Activated T-helper 2 cell treated with anti-CD3 and anti-CD28 coated beads, Interferon-gamma antibody, Interleukin-2, Interleukin-4, amounts not matched to agents 10 μg/mL and 5 μg/mL and 100 μg/mL, durations not matched to agents 14 hours and 24 hours and 36 hours (primary cell): Measurements from ENCODE around the gene NODAL. TPM values are rescaled to one million over a fixed set of nuclear protein-coding genes. Genes with fewer than 3 reads are reported as not detected.

Experiments
- total RNA-seq: library from RNA; stranded (reverse); gene quantifications from 2 replicates; pipeline ENCODE4 v1.2.3, GENCODE V29; 2022

NODAL gene
- total RNA-seq, 1 donor from 2014 or later: not detected

Other genes with a start within 250 kb of the NODAL start
- 405 and 419 TPM in 2 replicates for gene PPA1, start 208.3 kb downstream of the NODAL start, total RNA-seq
- gene NPFFR1, start 157.7 kb downstream of the NODAL start, total RNA-seq: not detected in 2 replicates
- 17.2 and 18.9 TPM in 2 replicates for gene LRRC20, start 59.1 kb downstream of the NODAL start, total RNA-seq
- 39.5 and 40.0 TPM in 2 replicates for gene EIF4EBP2, start 37.5 kb downstream of the NODAL start, total RNA-seq
- 2.1 and 2.3 TPM in 2 replicates for gene PALD1, start 37.1 kb upstream of the NODAL start, total RNA-seq
- 67.7 and 69.6 TPM in 2 replicates for gene PRF1, start 161.1 kb upstream of the NODAL start, total RNA-seq
- gene ADAMTS14, start 230.8 kb upstream of the NODAL start, total RNA-seq: 0.39 and 0.46 TPM in 2 replicates